Kidney (tissue), 14 donors: Measurements from ENCODE around the gene TSPO2. TPM values are rescaled to one million over a fixed set of nuclear protein-coding genes. Genes with fewer than 3 reads are reported as not detected.

Source experiments
- DNase-seq, 5 donors: peaks; one replicate each; pipeline ENCODE4 v3.0.0-alpha.2; 2013 to 2020
- FAIRE-seq: peaks from 2 replicates; lab custom pipeline; 2012; peaks lifted over from hg19 to GRCh38; lab: Jason Lieb, UNC
- H3K27ac ChIP-seq, 2 donors: one replicate each; pipeline ENCODE4 v1.7.0; 2013; ENCODE audit warnings: low read depth in 2 of 2, low read length in 2 of 2, inconsistent platforms in 1 of 2
- H3K27me3 ChIP-seq: one replicate; pipeline ENCODE4 v1.7.1; 2013; ENCODE audit warnings: low read length, inconsistent platforms; ENCODE audit not compliant: control insufficient read depth, insufficient read depth
- H3K36me3 ChIP-seq, 3 donors: one replicate each; pipeline versions ENCODE4 v1.7.0 to v1.7.1; 2013; ENCODE audit warnings: low read length in 3 of 3, control low read depth in 1 of 3, inconsistent platforms in 1 of 3; ENCODE audit not compliant: insufficient read depth in 3 of 3, control insufficient read depth in 2 of 3
- H3K4me1 ChIP-seq, 3 donors: one replicate each; pipeline versions ENCODE4 v1.7.0 to v1.7.1; 2013; ENCODE audit warnings: low read length in 3 of 3, inconsistent platforms in 1 of 3, low read depth in 1 of 3; ENCODE audit not compliant: control insufficient read depth in 2 of 3, insufficient read depth in 2 of 3
- H3K4me3 ChIP-seq, 3 donors: one replicate each; pipeline versions ENCODE4 v1.7.0 to v1.8.1; 2013; ENCODE audit warnings: low read length in 3 of 3, control low read depth in 1 of 3, inconsistent platforms in 1 of 3
- H3K9ac ChIP-seq, 3 donors: one replicate each; pipeline versions ENCODE4 v1.7.0 to v1.7.1; 2013; ENCODE audit warnings: low read length in 3 of 3, control low read depth in 1 of 3, inconsistent platforms in 1 of 3
- H3K9me3 ChIP-seq, 3 donors: one replicate each; pipeline versions ENCODE4 v1.7.0 to v1.7.1; 2013; ENCODE audit warnings: low read length in 3 of 3, control low read depth in 1 of 3, inconsistent platforms in 1 of 3; ENCODE audit not compliant: control insufficient read depth in 2 of 3, insufficient read depth in 1 of 3
- CTCF ChIP-seq: IDR thresholded peaks from 3 replicates; pipeline ENCODE4 v1.5.1; 2012; ENCODE audit warnings: mild to moderate bottlenecking, moderate library complexity, borderline replicate concordance; ENCODE audit not compliant: insufficient read depth; ENCODE audit errors: extremely low read depth
- intact Hi-C: fragments of 100-400 bp; cut with DNase I; formaldehyde crosslinking; loops from one replicate; pipeline ENCODE4 v1.11.1; 2022
- polyA plus RNA-seq: library from polyadenylated mRNA; stranded (reverse); fragments of 350-450 nt; fragmentation: Illumina TruSeq; extraction: RNeasy Lipid Tissue Mini Kit (QIAGEN cat#74804); gene quantifications from one replicate; pipeline ENCODE4 v1.2.3, GENCODE V29; 2014; ENCODE audit warnings: low read depth, low replicate concordance; ENCODE audit not compliant: insufficient read depth
- total RNA-seq: library from RNA; stranded (reverse); fragmentation: NEBNext Ultra II Directional; extraction: Animal tissue kit (Norgen Biotek cat#: 25700); gene quantifications from one replicate; pipeline ENCODE4 v1.2.1, GENCODE V29; 2021
- donor health status: control.
- donor health status: control.
- donor health status: control.
- donor health status: control.
- donor health status: control.
- donor health status: DM: yes; HTN: yes; CAD: no.
- donor health status: Normal renal cell carcinoma (clear cell type).

Gene TSPO2
- total and polyA plus RNA-seq, 2 donors from 2014 or later = 0.44 to 0.88 TPM

- Histone ChIP-seq H3K9me3 (no peaks in the 10 kb centered on the region), H3K4me1 (peaks cover 0 to 22% (median 9%) of the 10 kb centered on the region in 3 donors), H3K27ac (no peak overlapping the region), H3K4me3 (no peak overlapping the region), H3K9ac (no peak overlapping the region), H3K27me3 (no peaks in the 10 kb centered on the region), H3K36me3 (no peaks in the 10 kb centered on the region)
- TF ChIP-seq CTCF = no peak
- FAIRE-seq (no peak), DNase-seq (no peak)
- intact Hi-C loops = no loop called here
Observed at GRCh38 chr6:41059556-41059955, 17.3 kb downstream of the TSPO2 start.

DNA sequence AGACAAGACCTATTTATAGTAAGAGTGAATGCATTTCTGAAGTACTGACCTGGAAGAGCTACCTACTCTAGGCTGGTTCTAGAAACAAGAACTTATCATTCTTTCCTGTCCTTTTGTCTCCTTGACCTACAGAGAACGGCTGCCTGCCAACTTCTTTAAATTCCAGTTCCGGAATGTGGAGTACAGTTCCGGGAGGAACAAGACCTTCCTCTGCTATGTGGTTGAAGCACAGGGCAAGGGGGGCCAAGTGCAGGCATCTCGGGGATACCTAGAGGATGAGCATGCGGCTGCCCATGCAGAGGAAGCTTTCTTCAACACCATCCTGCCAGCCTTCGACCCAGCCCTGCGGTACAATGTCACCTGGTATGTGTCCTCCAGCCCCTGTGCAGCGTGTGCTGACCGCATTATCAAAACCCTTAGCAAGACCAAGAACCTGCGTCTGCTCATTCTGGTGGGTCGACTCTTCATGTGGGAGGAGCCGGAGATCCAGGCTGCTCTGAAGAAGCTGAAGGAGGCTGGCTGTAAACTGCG, 19.0 kb downstream of the TSPO2 start:
- no peak for TF ChIP-seq CTCF
- Histone ChIP-seq H3K27me3 (no peaks in the 10 kb centered on the region), H3K9me3 (no peaks in the 10 kb centered on the region), H3K4me3 (no peak overlapping the region), H3K9ac (no peak overlapping the region), H3K27ac (no peak overlapping the region), H3K36me3 (peaks cover 0 to 3% (median 0%) of the 10 kb centered on the region in 3 donors), H3K4me1 (peaks cover 0 to 26% (median 9%) of the 10 kb centered on the region in 3 donors)
- FAIRE-seq (no peak), DNase-seq (no peak)
- intact Hi-C loops = no loop called here

DNA sequence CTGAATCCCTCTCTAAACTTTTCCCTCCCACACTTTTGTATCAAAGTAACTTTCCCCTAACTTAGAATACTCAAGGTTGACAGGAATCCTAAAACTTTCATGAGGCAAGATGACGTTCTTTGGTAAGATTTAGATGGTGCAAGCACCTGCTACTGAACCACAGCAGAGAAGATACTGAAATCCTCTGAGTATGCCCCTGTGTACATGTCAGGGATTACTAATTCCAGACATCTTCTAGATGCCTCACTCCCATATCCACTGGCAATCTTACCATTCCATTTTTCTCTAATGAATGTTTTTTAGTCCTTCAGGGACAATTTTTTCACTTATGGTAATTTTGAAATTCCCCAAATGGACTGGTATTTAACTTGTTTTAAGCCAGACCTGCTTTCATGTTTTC, 19.8 kb downstream of the TSPO2 start:
- Histone ChIP-seq H3K4me3 (no peak overlapping the region), H3K27ac (no peak overlapping the region), H3K27me3 (no peaks in the 10 kb centered on the region), H3K36me3 (peaks cover 2 to 5% (median 2%) of the 10 kb centered on the region in 3 donors), H3K4me1 (peaks cover 0 to 26% (median 11%) of the 10 kb centered on the region in 3 donors), H3K9ac (no peak overlapping the region), H3K9me3 (no peaks in the 10 kb centered on the region)
- DNase-seq (no peak), FAIRE-seq (no peak)
- intact Hi-C loops = no loop called here
- TF ChIP-seq CTCF = no peak

GRCh38 chr6:41063884-41064285, 21.6 kb downstream of the TSPO2 start:
- Histone ChIP-seq H3K4me1 (peaks cover 0 to 18% (median 11%) of the 10 kb centered on the region in 3 donors), H3K36me3 (peaks cover 3 to 13% (median 5%) of the 10 kb centered on the region in 3 donors), H3K27me3 (no peaks in the 10 kb centered on the region), H3K27ac (peak overlapping the region; percentile 71 to 76), H3K9me3 (no peaks in the 10 kb centered on the region), H3K9ac (peak overlapping the region in 1 of 3 donors; percentile 20), H3K4me3 (no peak overlapping the region)
- intact Hi-C loops = no loop called here
- FAIRE-seq = no peak
- TF ChIP-seq CTCF = no peak
- peak in 1 of 5 donors; percentile 45 for DNase-seq
